HepG2 (cell line): Measurements from ENCODE around the gene ELP5. TPM values are rescaled to one million over a fixed set of nuclear protein-coding genes. Genes with fewer than 3 reads are reported as not detected.

Source experiments
- ATAC-seq: fragments of 200-7000 bp; cut with Tn5 transposase; 3 replicates; pipeline ENCODE4 v1.9.1; 2020; ENCODE audit warnings: mild to moderate bottlenecking, moderate library complexity
- BruUV-seq: library from RNA; stranded (reverse); fragments of 400-500 nt; replicated peaks from 2 replicates; lab custom pipeline; 2021; lab: Mats Ljungman, UMichigan
- CTCF ChIA-PET: fragments of 300-600 bp; formaldehyde crosslinking; extraction: SDS; loops from one replicate; lab custom pipeline; 2021; ENCODE audit warnings: low total read pairs, inconsistent platforms, low intra/inter-chr PET ratio; lab: Yijun Ruan, JAX
- POLR2A ChIA-PET: fragments of 350-600 bp; sonication (Branson Sonifier 250); formaldehyde crosslinking; loops from one replicate; lab custom pipeline; 2020; ENCODE audit warnings: antibody characterized with exemption, inconsistent platforms; lab: Yijun Ruan, JAX
- DNase-seq: peaks from one replicate; pipeline ENCODE4 v3.0.0-alpha.2; 2015; ENCODE audit warnings: low spot score
- FAIRE-seq: peaks from 3 replicates; lab custom pipeline; 2011; peaks lifted over from hg19 to GRCh38; lab: Jason Lieb, UNC
- H2AFZ ChIP-seq: one replicate; pipeline ENCODE4 v1.6.1; 2011; ENCODE audit warnings: low read length, inconsistent platforms
- H3K27ac ChIP-seq: fragments of 300-600 bp; 3 replicates; pipeline ENCODE4 v1.8.0; 2011; ENCODE audit warnings: mixed run types, mild to moderate bottlenecking, mixed read lengths, low read length, inconsistent platforms; ENCODE audit not compliant: insufficient read depth; ENCODE audit errors: extremely low read length
- H3K27me3 ChIP-seq, 2 experiments: fragments of 200-600 bp in 1 of 2; 2 replicates in 1 of 2; 3 replicates in 1 of 2; pipeline versions ENCODE4 v1.6.0 to v1.8.0; 2011; ENCODE audit warnings: low read length in 2 of 2, mild to moderate bottlenecking in 2 of 2, moderate library complexity in 2 of 2, inconsistent platforms in 1 of 2; ENCODE audit not compliant: insufficient read depth in 2 of 2, control insufficient read depth in 1 of 2
- H3K36me3 ChIP-seq, 2 experiments: fragments of 200-600 bp in 1 of 2; replicated peaks in 1 of 2; 2 replicates in 1 of 2; 3 replicates in 1 of 2; pipeline versions ENCODE4 v1.5.1 to v1.8.0; 2011; ENCODE audit warnings: low read length in 2 of 2, inconsistent platforms in 1 of 2; ENCODE audit not compliant: insufficient read depth in 2 of 2, control insufficient read depth in 1 of 2
- H3K4me1 ChIP-seq: 2 replicates; pipeline ENCODE4 v1.5.1; 2012; ENCODE audit warnings: low read length, inconsistent platforms; ENCODE audit not compliant: insufficient read depth
- H3K4me2 ChIP-seq: 2 replicates; pipeline ENCODE4 v1.6.0; 2011; ENCODE audit warnings: low read depth, low read length, inconsistent platforms
- H3K4me3 ChIP-seq, 3 experiments: fragments of 200-600 bp in 1 of 3; sonication (generic), shearing (Covaris generic) in 1 of 3; replicated peaks in 1 of 3; 2 replicates each; pipeline ENCODE4 v1.5.1; 2011 to 2016; ENCODE audit warnings: low read length in 3 of 3, inconsistent platforms in 2 of 3, low read depth in 2 of 3, mild to moderate bottlenecking in 2 of 3, control low read depth in 1 of 3, mixed read lengths in 1 of 3; ENCODE audit not compliant: insufficient read depth in 1 of 3
- H3K79me2 ChIP-seq: one replicate; pipeline ENCODE4 v1.6.1; 2011; ENCODE audit warnings: low read length, inconsistent platforms; ENCODE audit not compliant: insufficient read depth
- H3K9ac ChIP-seq: 2 replicates; pipeline ENCODE4 v1.6.0; 2011; ENCODE audit warnings: mild to moderate bottlenecking, low read depth, low read length, inconsistent platforms; ENCODE audit not compliant: insufficient read depth
- H3K9me3 ChIP-seq: 2 replicates; pipeline ENCODE4 v1.5.1; 2012; ENCODE audit warnings: mild to moderate bottlenecking, low read length
- H4K20me1 ChIP-seq: 2 replicates; pipeline ENCODE4 v1.6.0; 2011; ENCODE audit warnings: inconsistent platforms, mild to moderate bottlenecking, low read length, moderate library complexity; ENCODE audit not compliant: insufficient read depth
- LCORL ChIP-seq, 2 experiments: fragments of 450-650 bp in 1 of 2; sonication (generic) in 1 of 2; formaldehyde crosslinking in 1 of 2; IDR thresholded peaks; 2 replicates each; pipeline versions ENCODE4 v1.5.0 to v1.6.1; 2017 to 2020; ENCODE audit warnings: antibody characterized with exemption in 1 of 2, missing genetic modification reagents in 1 of 2
- MTERF4 ChIP-seq: sonication (generic); formaldehyde crosslinking; IDR thresholded peaks from 2 replicates; pipeline ENCODE4 v1.8.0; 2023; ENCODE audit warnings: mild to moderate bottlenecking, missing genetic modification reagents
- NFKB2 ChIP-seq: sonication (generic); formaldehyde crosslinking; IDR thresholded peaks from 2 replicates; pipeline ENCODE4 v1.4.0; 2020; ENCODE audit warnings: missing genetic modification reagents, borderline replicate concordance
- PAWR ChIP-seq: sonication (generic); formaldehyde crosslinking; IDR thresholded peaks from 2 replicates; pipeline ENCODE4 v1.4.0; 2020; ENCODE audit warnings: missing genetic modification reagents, mild to moderate bottlenecking, borderline replicate concordance
- PRDM10 ChIP-seq: sonication (generic); formaldehyde crosslinking; IDR thresholded peaks from 2 replicates; pipeline ENCODE4 v1.4.0; 2020; ENCODE audit warnings: low read depth, missing genetic modification reagents
- PRDM15 ChIP-seq: sonication (generic); formaldehyde crosslinking; IDR thresholded peaks from 2 replicates; pipeline ENCODE4 v1.4.0; 2020; ENCODE audit warnings: missing genetic modification reagents
- SKI ChIP-seq: fragments of 450-650 bp; IDR thresholded peaks from one replicate; pipeline ENCODE4 v1.6.1; 2018; ENCODE audit warnings: mild to moderate bottlenecking; ENCODE audit not compliant: partially characterized antibody
- SOX6 ChIP-seq, 2 experiments: fragments of 450-650 bp in 1 of 2; sonication (generic) in 1 of 2; formaldehyde crosslinking in 1 of 2; IDR thresholded peaks; 2 replicates each; pipeline versions ENCODE4 v1.4.0 to v1.6.1; 2017 to 2020; ENCODE audit warnings: antibody characterized with exemption in 1 of 2, mild to moderate bottlenecking in 1 of 2, missing genetic modification reagents in 1 of 2
- ZBTB7A ChIP-seq: sonication (generic); formaldehyde crosslinking; IDR thresholded peaks from 2 replicates; pipeline ENCODE4 v1.8.0; 2022; ENCODE audit warnings: mild to moderate bottlenecking, missing genetic modification reagents
- ZFP82 ChIP-seq: sonication (generic); formaldehyde crosslinking; IDR thresholded peaks from 2 replicates; pipeline ENCODE4 v1.5.1; 2020; ENCODE audit warnings: mild to moderate bottlenecking, missing genetic modification reagents, borderline replicate concordance
- ZNF33B ChIP-seq: sonication (generic); formaldehyde crosslinking; IDR thresholded peaks from 2 replicates; pipeline ENCODE4 v1.5.1; 2020; ENCODE audit warnings: mild to moderate bottlenecking, missing genetic modification reagents
- ZNF552 ChIP-seq: sonication (generic); formaldehyde crosslinking; IDR thresholded peaks from 2 replicates; pipeline ENCODE4 v1.9.0; 2022; ENCODE audit warnings: missing genetic modification reagents, mild to moderate bottlenecking, borderline replicate concordance
- ZNF563 ChIP-seq: sonication (generic); formaldehyde crosslinking; IDR thresholded peaks from 2 replicates; pipeline ENCODE4 v1.8.0; 2022; ENCODE audit warnings: mild to moderate bottlenecking, moderate library complexity, missing genetic modification reagents
- ZNF891 ChIP-seq: sonication (generic); formaldehyde crosslinking; IDR thresholded peaks from 2 replicates; pipeline ENCODE4 v1.5.0; 2020; ENCODE audit warnings: mild to moderate bottlenecking, missing genetic modification reagents
- whole genome bisulfite sequencing: methylation state at CpG from one replicate; pipeline ENCODE4 v1.1.6; 2017; ENCODE audit warnings: low lambda C conversion rate; 5-methylcytosine and 5-hydroxymethylcytosine counted together
- in situ Hi-C: cut with HindIII; loops from 2 replicates; pipeline ENCODE4 v1.10.0; 2017; ENCODE audit warnings: low pct_unique_long_range_greater_than_20kb; ENCODE audit not compliant: extremely low pct_ligation_motif_present
- intact Hi-C: fragments of 100-400 bp; cut with micrococcal nuclease; formaldehyde crosslinking; loops from one replicate; pipeline ENCODE4 v1.10.0; 2022; ENCODE audit not compliant: unreplicated experiment
- polyA plus RNA-seq, 8 experiments: library from polyadenylated mRNA; depleted of rRNA in 3 of 8; stranded (reverse) in 7 of 8; unstranded in 1 of 8; fragments of >200 nt; fragmentation: Illumina TruSeq in 4 of 8; extraction: Trizol in 4 of 8; gene quantifications; 2 replicates each; pipeline versions ENCODE4 v1.2.1 to v1.2.3, GENCODE V29; 2011 to 2016; ENCODE audit warnings: low read depth in 4 of 8, missing spikeins in 1 of 8, mixed read lengths in 1 of 8; ENCODE audit not compliant: insufficient read depth in 1 of 8
- total RNA-seq, 5 experiments: library from RNA; depleted of rRNA; stranded (reverse); fragments of >200 nt; fragmentation: Illumina TruSeq; extraction: Trizol; gene quantifications; 2 replicates each; pipeline ENCODE4 v1.2.3, GENCODE V29; 2016; ENCODE audit warnings: low read depth in 1 of 5

ELP5 gene
- total and polyA plus RNA-seq, 2 of the 13 experiments (the other 11 are each of a cell fraction or from before 2014, with no cell fraction given) = 67.6 to 69.8 TPM

- POLR2A ChIA-PET = interaction anchor here (0.7 to 8.9 kb wide), 11 partner anchors 14 to 202 kb away, joined by 3 to 140 read pairs (median 6); partner anchors contain the start of genes ACADVL, ASGR1, ASGR2 and CTDNEP1
- in situ Hi-C loops = no loop called here
- CTCF ChIA-PET = no interaction called here
Observed at GRCh38 chr17:7237266-7237760, 14.7 kb upstream of the ELP5 start.

More at GRCh38 chr17:7237266-7237760, 14.7 kb upstream of the ELP5 start:
- H4K20me1 ChIP-seq = peaks cover 7% of the 10 kb centered on the region; the same call in 1 of the 2 replicates
- no peaks in the 10 kb centered on the region; a peak in 1 of 5 replicates for H3K27me3 ChIP-seq
- H3K9ac ChIP-seq = peak overlapping the region; percentile 96
- TF ChIP-seq SKI (no peak), PRDM15 (CRISPR knock-in tag) (no peak), MTERF4 (CRISPR knock-in tag) (0 out of 2 replicates have a peak, but pooled peaks have one; percentile 27), PRDM10 (0 out of 2 replicates have a peak, but pooled peaks have one; percentile 60), ZNF891 (no peak), SOX6 (IDR thresholded peaks at IDR 0.05) (no peak), SOX6 (CRISPR knock-in tag; IDR thresholded peaks at IDR 0.05) (0 out of 2 replicates have a peak, but pooled peaks have one; percentile 8), ZNF33B (CRISPR knock-in tag) (no peak), ZBTB7A (CRISPR knock-in tag) (no peak), PAWR (CRISPR knock-in tag) (no peak), NFKB2 (CRISPR knock-in tag) (no peak), ZNF563 (CRISPR knock-in tag) (0 out of 2 replicates have a peak, but pooled peaks have one; percentile 10), ZNF552 (CRISPR knock-in tag) (no peak), ZFP82 (CRISPR knock-in tag) (0 out of 2 replicates have a peak, but pooled peaks have one; percentile 50), LCORL (IDR thresholded peaks at IDR 0.05) (no peak), LCORL (CRISPR knock-in tag; IDR thresholded peaks at IDR 0.05) (0 out of 2 replicates have a peak, but pooled peaks have one; percentile 14)
- TF ChIP-seq, all 625 proteins: peak for 6
- DNase-seq (no peak), ATAC-seq (no peak), FAIRE-seq (no peak)
- Histone ChIP-seq H3K9me3 (no peaks in the 10 kb centered on the region), H3K36me3 (peaks cover 10 to 24% of the 10 kb centered on the region in 2 experiments), H3K27ac (peak overlapping the region; percentile 88), H3K4me1 (peaks cover 53% of the 10 kb centered on the region), H3K79me2 (peaks cover 62% of the 10 kb centered on the region), H2AFZ (no peak overlapping the region), H3K4me3 (peak overlapping the region; percentile 97 to 98 (median 98); a peak in 5 of 6 replicates), H3K4me2 (peak overlapping the region; percentile 84)
- 55% methylated on average over 6 of the region's 6 CpGs for WGBS
- BruUV-seq = no TSS peak
- intact Hi-C loops = loop anchor here (10.0 kb wide), 1 partner anchor 63 kb away; the partner anchor contains the start of gene ASGR1
